Testis (tissue), 2 donors: Measurements from ENCODE around the gene HNRNPC.

Experiments
- CTCF ChIP-seq, 3 experiments: fragments of 450-650 bp in 2 of 3; fragments of 200-600 bp in 1 of 3; sonication (generic) in 1 of 3; IDR thresholded peaks; one replicate each; pipeline ENCODE4 v1.5.1; 2016 to 2019; ENCODE audit warnings: antibody characterized with exemption in 3 of 3, mild to moderate bottlenecking in 2 of 3, moderate library complexity in 1 of 3
- POLR2A ChIP-seq: fragments of 450-650 bp; IDR thresholded peaks from one replicate; pipeline ENCODE4 v1.6.1; 2017; ENCODE audit warnings: antibody characterized with exemption, mild to moderate bottlenecking, moderate library complexity

- no peak for TF ChIP-seq CTCF (IDR thresholded peaks at IDR 0.05)
- TF ChIP-seq POLR2A: no peak
These were observed 42.1 kb downstream of the HNRNPC start for GRCh38 chr14:21227150-21227549.
